Common myeloid progenitor, CD34-positive (primary cell): ENCODE data around the gene CNFN.

Experiments used
- CTCF ChIA-PET: fragments of 350-600 bp; sonication (Branson Sonifier 250); formaldehyde crosslinking; loops from one replicate; lab custom pipeline; 2021; ENCODE audit warnings: antibody characterized with exemption; lab: Charles Lee
- POLR2A ChIA-PET: fragments of 350-600 bp; sonication (Branson Sonifier 250); formaldehyde crosslinking; loops from one replicate; lab custom pipeline; 2021; ENCODE audit warnings: antibody characterized with exemption; lab: Charles Lee
- DNase-seq, 3 donors: peaks; one replicate each; pipeline versions ENCODE4 v3.0.0 to v3.0.0-alpha.2; 2013
- H3K27ac ChIP-seq, 2 experiments: 1 replicate in 1 of 2; 2 replicates in 1 of 2; pipeline ENCODE4 v1.7.0; 2013; ENCODE audit warnings: inconsistent platforms in 2 of 2, low read length in 2 of 2, mild to moderate bottlenecking in 2 of 2, low read depth in 1 of 2, moderate library complexity in 1 of 2; ENCODE audit not compliant: severe bottlenecking in 2 of 2, insufficient read depth in 1 of 2, poor library complexity in 1 of 2
- H3K27me3 ChIP-seq, 5 experiments: replicated peaks in 2 of 5; 1 replicate in 3 of 5; 2 replicates in 2 of 5; pipeline versions ENCODE4 v1.6.1 to v1.7.0; 2013; ENCODE audit warnings: low read length in 4 of 5, mild to moderate bottlenecking in 2 of 5, moderate library complexity in 2 of 5, inconsistent platforms in 1 of 5; ENCODE audit not compliant: insufficient read depth in 5 of 5, control insufficient read depth in 4 of 5
- H3K36me3 ChIP-seq, 4 experiments: 1 replicate in 2 of 4; 2 replicates in 2 of 4; pipeline versions ENCODE4 v1.6.1 to v1.7.0; 2013; ENCODE audit warnings: low read length in 3 of 4, control low read depth in 1 of 4, mild to moderate bottlenecking in 1 of 4; ENCODE audit not compliant: control insufficient read depth in 4 of 4, insufficient read depth in 4 of 4
- H3K4me1 ChIP-seq, 4 experiments: 1 replicate in 3 of 4; 2 replicates in 1 of 4; pipeline versions ENCODE4 v1.6.1 to v1.7.1; 2013; ENCODE audit warnings: low read length in 3 of 4, mild to moderate bottlenecking in 3 of 4, control low read depth in 1 of 4, inconsistent platforms in 1 of 4, moderate library complexity in 1 of 4; ENCODE audit not compliant: control insufficient read depth in 4 of 4, insufficient read depth in 4 of 4; ENCODE audit errors: control extremely low read depth in 1 of 4
- H3K4me3 ChIP-seq, 7 experiments: 1 replicate in 4 of 7; 2 replicates in 3 of 7; pipeline versions ENCODE4 v1.5.1 to v1.7.0; 2013; ENCODE audit warnings: mild to moderate bottlenecking in 7 of 7, low read length in 6 of 7, moderate library complexity in 6 of 7, inconsistent platforms in 2 of 7, low read depth in 2 of 7, control low read depth in 1 of 7; ENCODE audit not compliant: insufficient read depth in 4 of 7, control insufficient read depth in 1 of 7; ENCODE audit errors: extremely low read depth in 1 of 7
- H3K9me3 ChIP-seq, 5 experiments: 1 replicate in 4 of 5; 2 replicates in 1 of 5; pipeline versions ENCODE4 v1.6.1 to v1.7.1; 2013; ENCODE audit warnings: low read length in 4 of 5, mild to moderate bottlenecking in 2 of 5, inconsistent platforms in 1 of 5, low read depth in 1 of 5, moderate library complexity in 1 of 5; ENCODE audit not compliant: control insufficient read depth in 4 of 5, insufficient read depth in 2 of 5; ENCODE audit errors: control extremely low read depth in 1 of 5
- WGBS: methylation state at CpG from one replicate; pipeline ENCODE4 v1.1.5; 2013; ENCODE audit not compliant: insufficient coverage; 5-methylcytosine and 5-hydroxymethylcytosine counted together

CNFN gene

DNA sequence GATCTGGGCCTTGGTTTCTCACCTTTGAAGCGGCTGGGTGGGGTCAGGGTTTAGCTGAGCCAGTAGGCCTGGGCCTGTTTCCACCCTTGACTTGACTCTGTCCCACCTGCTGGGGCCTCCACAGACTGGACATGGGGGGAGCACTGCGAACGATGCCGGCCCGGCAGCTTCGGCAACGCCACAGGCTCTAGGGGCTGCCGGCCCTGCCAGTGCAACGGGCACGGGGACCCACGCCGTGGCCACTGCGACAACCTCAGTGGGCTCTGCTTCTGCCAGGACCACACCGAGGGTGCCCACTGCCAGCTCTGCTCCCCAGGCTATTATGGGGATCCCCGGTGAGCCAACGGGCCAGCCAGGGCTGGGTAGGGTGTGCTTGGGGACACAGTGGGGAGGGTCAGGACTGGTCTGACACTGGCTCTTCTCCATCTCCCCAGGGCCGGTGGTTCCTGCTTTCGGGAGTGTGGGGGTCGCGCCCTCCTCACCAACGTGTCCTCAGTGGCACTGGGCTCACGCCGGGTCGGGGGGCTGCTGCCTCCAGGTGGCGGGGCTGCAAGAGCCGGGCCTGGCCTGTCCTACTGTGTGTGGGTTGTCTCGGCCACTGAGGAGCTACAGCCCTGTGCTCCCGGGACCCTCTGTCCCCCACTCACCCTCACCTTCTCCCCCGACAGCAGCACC is 36.6 kb downstream of the CNFN start:
- POLR2A ChIA-PET = no interaction called here
- WGBS = over 99% methylated on average over 19 of the region's 29 CpGs

DNA sequence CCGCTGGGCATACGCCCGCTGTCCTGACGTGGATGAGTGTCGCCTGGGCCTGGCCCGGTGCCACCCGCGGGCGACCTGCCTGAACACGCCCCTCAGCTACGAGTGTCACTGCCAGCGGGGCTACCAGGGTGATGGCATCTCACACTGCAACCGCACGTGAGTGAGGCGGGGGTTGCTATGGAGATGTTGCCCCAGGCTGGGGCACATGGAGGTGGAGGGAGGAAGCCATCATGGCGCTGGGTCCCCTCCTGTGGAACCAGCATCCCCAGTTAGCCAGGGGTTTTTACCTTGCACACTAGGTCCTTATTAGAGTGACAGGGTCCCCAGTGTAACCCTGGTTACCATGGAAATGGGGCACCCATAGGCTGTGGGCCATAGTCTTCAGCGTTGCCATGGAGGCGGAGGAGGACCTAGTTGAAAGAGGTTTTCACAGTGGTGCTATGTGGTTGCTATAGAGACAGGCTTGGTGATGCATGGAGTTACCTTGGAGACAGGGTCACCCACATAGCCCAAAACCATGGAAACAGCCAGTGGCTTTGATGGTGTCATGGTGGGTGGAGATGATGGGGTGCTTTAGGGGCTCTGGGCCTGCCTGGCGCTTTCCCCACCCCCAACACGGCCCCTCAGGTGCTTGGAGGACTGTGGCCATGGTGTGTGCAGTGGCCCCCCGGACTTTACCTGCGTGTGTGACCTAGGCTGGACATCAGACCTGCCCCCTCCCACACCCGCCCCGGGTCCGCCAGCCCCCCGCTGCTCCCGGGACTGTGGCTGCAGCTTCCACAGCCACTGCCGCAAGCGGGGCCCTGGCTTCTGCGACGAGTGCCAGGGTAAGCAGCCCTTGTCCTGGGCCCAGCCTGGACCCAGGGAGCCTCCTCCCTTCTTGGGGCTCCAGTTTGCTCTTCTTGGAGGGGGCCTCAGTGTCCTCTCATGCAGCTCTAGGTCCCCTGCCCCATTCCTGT is 37.5 kb downstream of the CNFN start:
- H3K27me3 ChIP-seq = no peaks in the 10 kb centered on the region
- no peak overlapping the region for H3K27ac ChIP-seq
- H3K36me3 ChIP-seq = peaks cover 6 to 62% (median 36%) of the 10 kb centered on the region in 4 experiments
- no peaks in the 10 kb centered on the region for H3K4me1 ChIP-seq
- no peaks in the 10 kb centered on the region for H3K9me3 ChIP-seq
- DNase-seq = peak in 2 of 3 donors; percentile 13 to 35
- POLR2A ChIA-PET = no interaction called here
- WGBS = 98% methylated on average over 24 of the region's 31 CpGs
- CTCF ChIA-PET = no interaction called here
- H3K4me3 ChIP-seq = no peak overlapping the region

More for the DNA sequence above, 36.6 kb downstream of the CNFN start:
- Histone ChIP-seq H3K27me3 (no peaks in the 10 kb centered on the region), H3K4me3 (no peak overlapping the region), H3K9me3 (no peaks in the 10 kb centered on the region), H3K36me3 (peaks cover 6 to 64% (median 38%) of the 10 kb centered on the region in 4 experiments), H3K4me1 (no peaks in the 10 kb centered on the region), H3K27ac (no peak overlapping the region)
- DNase-seq = no peak
- CTCF ChIA-PET = interaction anchor here (1.0 kb wide), 1 partner anchor 10 kb away, joined by 3 read pairs; no protein-coding TSS in a partner anchor

- Histone ChIP-seq H3K27ac (no peak overlapping the region), H3K9me3 (no peaks in the 10 kb centered on the region), H3K36me3 (peaks cover 6 to 49% (median 27%) of the 10 kb centered on the region in 4 experiments), H3K4me3 (no peak overlapping the region), H3K4me1 (peaks cover 0 to 2% (median 0%) of the 10 kb centered on the region in 4 experiments), H3K27me3 (no peaks in the 10 kb centered on the region)
- POLR2A ChIA-PET = no interaction called here
- DNase-seq = no peak
- 94% methylated on average over 14 of the region's 21 CpGs for WGBS
- CTCF ChIA-PET = no interaction called here
Observed at GRCh38 chr19:42351079-42351735, 38.9 kb downstream of the CNFN start.

DNA sequence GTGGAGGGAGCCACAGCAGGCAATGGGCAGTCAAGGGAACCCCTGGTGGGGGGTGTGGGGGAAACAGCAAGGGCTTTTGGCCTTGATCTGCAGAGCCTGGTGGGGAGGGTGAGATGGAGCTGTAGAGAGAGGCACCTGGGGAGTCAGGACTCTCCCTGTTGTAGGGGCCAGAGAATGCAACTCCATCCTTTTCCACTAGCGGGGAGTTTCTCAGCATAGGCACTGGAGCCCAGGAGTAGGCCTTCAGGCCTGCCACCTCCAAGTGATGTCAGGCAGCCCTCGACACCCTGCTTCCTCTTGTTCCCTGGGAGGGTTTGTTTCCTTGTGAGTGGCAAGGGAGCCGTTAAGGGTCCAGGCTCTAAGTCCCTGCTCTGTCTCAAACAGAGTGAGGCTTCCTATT is 39.7 kb downstream of the CNFN start:
- H3K9me3 ChIP-seq = no peaks in the 10 kb centered on the region
- no peaks in the 10 kb centered on the region for H3K27me3 ChIP-seq
- peaks cover 0 to 2% (median 0%) of the 10 kb centered on the region in 4 experiments for H3K4me1 ChIP-seq
- 92% methylated on average over 2 of the region's 3 CpGs for WGBS
- H3K36me3 ChIP-seq = peaks cover 6 to 46% (median 22%) of the 10 kb centered on the region in 4 experiments
- no peak overlapping the region for H3K4me3 ChIP-seq
- H3K27ac ChIP-seq = no peak overlapping the region
- POLR2A ChIA-PET = no interaction called here
- CTCF ChIA-PET = no interaction called here
- no peak for DNase-seq

DNA sequence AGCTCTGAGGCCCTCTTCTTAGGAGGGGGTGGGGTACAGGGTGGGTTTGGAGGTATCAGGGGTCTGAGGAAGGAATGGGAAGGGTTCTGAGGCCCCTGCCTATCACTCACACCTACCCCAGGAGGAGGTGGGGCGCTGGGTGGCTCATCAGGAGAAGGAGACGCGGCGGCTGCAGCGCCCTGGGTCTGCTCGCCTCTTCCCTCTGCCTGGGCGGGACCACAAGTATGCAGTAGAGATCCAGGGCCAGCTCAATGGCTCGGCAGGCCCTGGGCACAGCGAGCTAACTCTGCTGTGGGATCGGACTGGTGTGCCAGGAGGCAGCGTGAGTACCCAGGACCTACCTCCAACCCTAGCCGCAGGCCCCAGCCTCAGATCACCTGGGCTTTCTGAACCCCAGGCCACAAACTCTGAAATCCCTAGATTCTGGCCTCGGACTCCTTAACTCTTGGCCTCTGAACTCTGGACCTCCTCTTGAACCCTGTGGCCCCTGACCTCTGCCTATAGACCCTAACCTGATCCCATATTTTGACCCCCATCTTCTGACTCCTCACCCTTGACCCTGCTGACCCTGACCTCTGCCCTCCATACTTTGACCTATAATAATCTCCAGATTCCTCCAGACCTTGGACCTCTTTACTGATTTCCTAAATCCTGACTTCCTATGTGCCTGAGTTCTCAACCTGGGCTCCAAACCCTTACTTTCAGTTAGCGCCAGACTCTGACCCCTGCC is 40.6 kb downstream of the CNFN start:
- ChIA-PET CTCF (no interaction called here), POLR2A (no interaction called here)
- Histone ChIP-seq H3K9me3 (no peaks in the 10 kb centered on the region), H3K4me1 (peaks cover 0 to 2% (median 0%) of the 10 kb centered on the region in 4 experiments), H3K27me3 (no peaks in the 10 kb centered on the region), H3K27ac (no peak overlapping the region), H3K36me3 (peaks cover 6 to 51% (median 22%) of the 10 kb centered on the region in 4 experiments), H3K4me3 (no peak overlapping the region)
- DNase-seq = no peak
- WGBS = 99% methylated on average over 12 of the region's 14 CpGs

- no peak for DNase-seq
- ChIA-PET CTCF (no interaction called here), POLR2A (no interaction called here)
- WGBS = 100% methylated on average over 9 of the region's 14 CpGs
- Histone ChIP-seq H3K27ac (no peak overlapping the region), H3K27me3 (no peaks in the 10 kb centered on the region), H3K36me3 (peaks cover 3 to 47% (median 17%) of the 10 kb centered on the region in 4 experiments), H3K4me1 (peaks cover 0 to 2% (median 0%) of the 10 kb centered on the region in 4 experiments), H3K4me3 (no peak overlapping the region), H3K9me3 (no peaks in the 10 kb centered on the region)
Observed at GRCh38 chr19:42348211-42348610, 41.9 kb downstream of the CNFN start.
